HG03565 (cell line): Measurements from ENCODE around the gene TIPRL.
"Not testable (repeated sequence)": the region's sequence is repeated elsewhere in the genome, so short reads cannot be mapped to it uniquely, and the experiment has no call there.

Experiments used
- ATAC-seq: cut with Tn5 transposase; IDR thresholded peaks from one replicate; pipeline ENCODE4 v1.9.1; 2021; ENCODE audit warnings: mild to moderate bottlenecking, moderate library complexity; ENCODE audit not compliant: unreplicated experiment

Gene TIPRL

GRCh38 chr1:168157638-168158037 lies 21.1 kb upstream of the TIPRL start:
- no peak for ATAC-seq

GRCh38 chr1:168159251-168159650 lies 19.5 kb upstream of the TIPRL start:
- ATAC-seq: no peak

- ATAC-seq: no peak
These were observed 18.8 kb upstream of the TIPRL start for GRCh38 chr1:168159979-168160378.

GRCh38 chr1:168161459-168161858 lies 17.3 kb upstream of the TIPRL start:
- ATAC-seq: no peak

- ATAC-seq: no peak
These were observed 15.1 kb upstream of the TIPRL start for GRCh38 chr1:168163670-168164069.

GRCh38 chr1:168164771-168165170 lies 14.0 kb upstream of the TIPRL start:
- ATAC-seq: no peak

- ATAC-seq: no peak
These were observed 11.0 kb upstream of the TIPRL start for GRCh38 chr1:168167806-168168205.

GRCh38 chr1:168170564-168171508 lies 7.9 kb upstream of the TIPRL start:
- ATAC-seq: no peak

- no peak for ATAC-seq
These were observed 6.4 kb upstream of the TIPRL start for GRCh38 chr1:168172250-168172915.

GRCh38 chr1:168178227-168178637 lies 530 bp upstream of the TIPRL start:
- ATAC-seq: no peak

- no peak for ATAC-seq
These were observed 831 bp downstream of the TIPRL start for GRCh38 chr1:168179438-168180147.

- no peak for ATAC-seq
These were observed 1.4 kb downstream of the TIPRL start for GRCh38 chr1:168180148-168180524.

- not testable (repeated sequence) for ATAC-seq
These were observed 2.4 kb downstream of the TIPRL start for GRCh38 chr1:168181063-168181720.

- no peak for ATAC-seq
These were observed 8.4 kb downstream of the TIPRL start for GRCh38 chr1:168187177-168187576.

- no peak for ATAC-seq
These were observed 11.6 kb downstream of the TIPRL start for GRCh38 chr1:168190403-168190802.

GRCh38 chr1:168195199-168196135 lies 16.7 kb downstream of the TIPRL start:
- no peak for ATAC-seq

GRCh38 chr1:168199056-168199455 lies 20.3 kb downstream of the TIPRL start:
- ATAC-seq: no peak

GRCh38 chr1:168202941-168203654 lies 24.3 kb downstream of the TIPRL start:
- no peak for ATAC-seq

GRCh38 chr1:168206111-168206510 lies 27.3 kb downstream of the TIPRL start:
- ATAC-seq: no peak
